ENCODE data around the gene TAC4.

Gene TAC4

GRCh38 chr17:49846938-49847712 is 744 bp downstream of the TAC4 start:
- Mint-ChIP-seq H3K36me3 (ENCODE audit: insufficient read depth) (peaks cover 17% of the 10 kb centered on the region), H3K4me1 (ENCODE audit: low read depth in 2 of 2) (peaks cover 12 to 19% of the 10 kb centered on the region in 2 donors), H3K9me3 (no peaks in the 10 kb centered on the region), H3K27ac (no peak overlapping the region), H3K4me3 (no peak overlapping the region), H3K27me3 (no peaks in the 10 kb centered on the region)
- no peak for ATAC-seq (replicated peaks)
- DNase-seq, result no peak

- Mint-ChIP-seq H3K4me1 (ENCODE audit: low read depth in 2 of 2) (peaks cover under 1 to 8% of the 10 kb centered on the region in 2 donors), H3K27ac (peak overlapping the region; percentile 54 to 68), H3K9me3 (no peaks in the 10 kb centered on the region), H3K4me3 (no peak overlapping the region), H3K36me3 (ENCODE audit: insufficient read depth) (peaks cover 22% of the 10 kb centered on the region), H3K27me3 (no peaks in the 10 kb centered on the region)
- DNase-seq, result no peak
- no peak for ATAC-seq (replicated peaks)
Measured at GRCh38 chr17:49845321-49845720, 2.5 kb downstream of the TAC4 start.

- Mint-ChIP-seq H3K4me1 (ENCODE audit: low read depth in 2 of 2) (peaks cover 4 to 12% of the 10 kb centered on the region in 2 donors), H3K27me3 (no peaks in the 10 kb centered on the region), H3K9me3 (no peaks in the 10 kb centered on the region), H3K27ac (peak overlapping the region in 1 of 2 donors; percentile 72), H3K36me3 (ENCODE audit: insufficient read depth) (peaks cover 26% of the 10 kb centered on the region), H3K4me3 (no peak overlapping the region)
- no peak for ATAC-seq (replicated peaks)
- peak; percentile 15 to 19 (median 18) for DNase-seq
Measured at GRCh38 chr17:49843774-49844350, 4.0 kb downstream of the TAC4 start.

- H3K9me3 Mint-ChIP-seq, result no peaks in the 10 kb centered on the region
Measured at GRCh38 chr17:49842846-49843245, 5.0 kb downstream of the TAC4 start.

GRCh38 chr17:49842371-49842770 is 5.5 kb downstream of the TAC4 start:
- ATAC-seq (replicated peaks), result no peak
- H3K27ac Mint-ChIP-seq, result no peak overlapping the region

More at GRCh38 chr17:49842846-49843245, 5.0 kb downstream of the TAC4 start:
- H3K27me3 Mint-ChIP-seq, result no peaks in the 10 kb centered on the region
- ATAC-seq (replicated peaks) (no peak), DNase-seq (no peak)
- no peak overlapping the region for H3K4me3 Mint-ChIP-seq
- H3K36me3 Mint-ChIP-seq (ENCODE audit: insufficient read depth), result peaks cover 22% of the 10 kb centered on the region
- H3K4me1 Mint-ChIP-seq (ENCODE audit: low read depth in 2 of 2), result peaks cover 4 to 12% of the 10 kb centered on the region in 2 donors
- no peak overlapping the region for H3K27ac Mint-ChIP-seq

GRCh38 chr17:49841548-49841947 is 6.3 kb downstream of the TAC4 start:
- Mint-ChIP-seq H3K4me1 (ENCODE audit: low read depth in 2 of 2) (peaks cover 4 to 12% of the 10 kb centered on the region in 2 donors), H3K27ac (no peak overlapping the region), H3K4me3 (no peak overlapping the region), H3K9me3 (no peaks in the 10 kb centered on the region), H3K36me3 (ENCODE audit: insufficient read depth) (peaks cover 30% of the 10 kb centered on the region), H3K27me3 (no peaks in the 10 kb centered on the region)
- ATAC-seq (replicated peaks) (no peak), DNase-seq (no peak)

More at GRCh38 chr17:49842371-49842770, 5.5 kb downstream of the TAC4 start:
- no peak for DNase-seq
- H3K4me1 Mint-ChIP-seq (ENCODE audit: low read depth in 2 of 2), result peaks cover 4 to 10% of the 10 kb centered on the region in 2 donors
- H3K36me3 Mint-ChIP-seq (ENCODE audit: insufficient read depth), result peaks cover 22% of the 10 kb centered on the region
- no peak overlapping the region for H3K4me3 Mint-ChIP-seq
- H3K9me3 Mint-ChIP-seq, result no peaks in the 10 kb centered on the region
- no peaks in the 10 kb centered on the region for H3K27me3 Mint-ChIP-seq

- H3K9me3 Mint-ChIP-seq, result no peaks in the 10 kb centered on the region
- peak overlapping the region in 1 of 2 donors; percentile 17 for H3K27ac Mint-ChIP-seq
- H3K4me3 Mint-ChIP-seq, result no peak overlapping the region
- no peaks in the 10 kb centered on the region for H3K27me3 Mint-ChIP-seq
- H3K36me3 Mint-ChIP-seq (ENCODE audit: insufficient read depth), result peaks cover 35% of the 10 kb centered on the region
- no peak for DNase-seq
- H3K4me1 Mint-ChIP-seq (ENCODE audit: low read depth in 2 of 2), result peaks cover 12 to 13% of the 10 kb centered on the region in 2 donors
- no peak for ATAC-seq (replicated peaks)
Measured at GRCh38 chr17:49839455-49839854, 8.4 kb downstream of the TAC4 start.

- Mint-ChIP-seq H3K36me3 (ENCODE audit: insufficient read depth) (peaks cover 46% of the 10 kb centered on the region), H3K27me3 (no peaks in the 10 kb centered on the region), H3K4me1 (ENCODE audit: low read depth in 2 of 2) (peaks cover 10 to 15% of the 10 kb centered on the region in 2 donors), H3K4me3 (no peak overlapping the region), H3K9me3 (no peaks in the 10 kb centered on the region), H3K27ac (peak overlapping the region; percentile 70 to 77)
- DNase-seq, result no peak
- ATAC-seq (replicated peaks), result no peak
Measured at GRCh38 chr17:49836111-49837030, 11.5 kb downstream of the TAC4 start.

- Mint-ChIP-seq H3K4me1 (ENCODE audit: low read depth in 2 of 2) (peaks cover 10 to 15% of the 10 kb centered on the region in 2 donors), H3K4me3 (no peak overlapping the region), H3K9me3 (no peaks in the 10 kb centered on the region), H3K27me3 (no peaks in the 10 kb centered on the region), H3K36me3 (ENCODE audit: insufficient read depth) (peaks cover 42% of the 10 kb centered on the region), H3K27ac (peak overlapping the region in 1 of 2 donors; percentile 70)
- DNase-seq, result no peak
- ATAC-seq (replicated peaks), result no peak
Measured at GRCh38 chr17:49835472-49835871, 12.4 kb downstream of the TAC4 start.

GRCh38 chr17:49834118-49834743 is 13.6 kb downstream of the TAC4 start:
- H3K4me3 Mint-ChIP-seq, result no peak overlapping the region
- H3K4me1 Mint-ChIP-seq (ENCODE audit: low read depth in 2 of 2), result peaks cover 8 to 12% of the 10 kb centered on the region in 2 donors
- DNase-seq (no peak), ATAC-seq (replicated peaks) (no peak)
- peak overlapping the region in 1 of 2 donors; percentile 41 for H3K27ac Mint-ChIP-seq
- no peaks in the 10 kb centered on the region for H3K27me3 Mint-ChIP-seq
- no peaks in the 10 kb centered on the region for H3K9me3 Mint-ChIP-seq
- peaks cover 43% of the 10 kb centered on the region for H3K36me3 Mint-ChIP-seq (ENCODE audit: insufficient read depth)

- DNase-seq (no peak), ATAC-seq (replicated peaks) (no peak)
- Mint-ChIP-seq H3K27ac (peak overlapping the region in 1 of 2 donors; percentile 20), H3K4me1 (ENCODE audit: low read depth in 2 of 2) (peaks cover 6 to 12% of the 10 kb centered on the region in 2 donors), H3K9me3 (no peaks in the 10 kb centered on the region), H3K27me3 (no peaks in the 10 kb centered on the region), H3K36me3 (ENCODE audit: insufficient read depth) (peaks cover 50% of the 10 kb centered on the region), H3K4me3 (no peak overlapping the region)
Measured at GRCh38 chr17:49832840-49833599, 14.8 kb downstream of the TAC4 start.

- H3K27ac Mint-ChIP-seq, result peak overlapping the region in 1 of 2 donors; percentile 44
- ATAC-seq (replicated peaks) (no peak), DNase-seq (no peak)
- H3K4me3 Mint-ChIP-seq, result no peak overlapping the region
- peaks cover 3 to 9% of the 10 kb centered on the region in 2 donors for H3K4me1 Mint-ChIP-seq (ENCODE audit: low read depth in 2 of 2)
- peaks cover 62% of the 10 kb centered on the region for H3K36me3 Mint-ChIP-seq (ENCODE audit: insufficient read depth)
- H3K27me3 Mint-ChIP-seq, result no peaks in the 10 kb centered on the region
- H3K9me3 Mint-ChIP-seq, result no peaks in the 10 kb centered on the region
Measured at GRCh38 chr17:49830605-49831004, 17.3 kb downstream of the TAC4 start.
